ENCODE results near the gene DEXI.

The DEXI gene

DNA sequence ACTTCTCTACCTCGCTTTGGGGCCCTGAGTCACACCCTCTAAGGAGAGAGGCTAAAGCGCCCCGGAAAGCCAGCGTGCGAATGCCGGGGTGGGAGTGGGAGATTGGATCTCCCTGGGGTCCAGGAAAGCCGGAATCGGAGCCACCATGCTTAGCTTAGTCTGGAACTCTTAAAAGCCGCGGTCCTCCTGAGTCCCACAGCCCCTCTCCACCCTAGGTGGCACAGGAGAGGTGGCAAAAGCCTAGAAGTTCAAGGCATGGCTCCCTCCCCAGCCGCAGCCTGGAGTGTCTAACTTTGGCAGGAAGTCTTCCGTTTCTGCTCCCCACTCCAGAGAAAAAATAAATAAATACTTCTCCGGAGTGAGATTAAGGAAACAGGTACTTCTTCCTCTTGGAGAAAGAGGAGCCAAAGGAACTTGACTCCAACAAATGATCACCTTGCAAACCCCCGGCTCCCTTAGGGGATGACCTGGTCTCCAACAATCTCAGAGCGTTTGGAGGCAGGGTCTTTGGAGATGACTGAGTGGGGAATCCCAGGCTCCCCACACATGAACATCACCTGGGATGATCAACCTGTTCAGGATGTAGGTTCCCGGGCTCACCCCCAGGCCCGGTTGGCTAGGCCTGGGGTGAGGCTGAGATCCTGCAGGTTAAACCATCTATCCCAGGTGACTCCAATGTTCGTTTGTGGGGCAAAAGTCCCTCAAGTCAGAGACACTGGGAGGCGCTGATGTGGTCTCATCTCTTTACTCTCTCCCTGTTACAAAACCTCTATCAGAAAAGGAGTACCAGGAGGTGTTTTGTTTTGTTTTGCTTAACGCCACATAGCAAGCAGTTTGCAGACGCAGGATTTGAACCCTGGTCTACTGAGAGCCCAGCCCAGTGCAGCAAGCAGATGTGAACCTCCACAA, 62.3 kb downstream of the DEXI start:
- TF ChIP-seq, protein P1, sequence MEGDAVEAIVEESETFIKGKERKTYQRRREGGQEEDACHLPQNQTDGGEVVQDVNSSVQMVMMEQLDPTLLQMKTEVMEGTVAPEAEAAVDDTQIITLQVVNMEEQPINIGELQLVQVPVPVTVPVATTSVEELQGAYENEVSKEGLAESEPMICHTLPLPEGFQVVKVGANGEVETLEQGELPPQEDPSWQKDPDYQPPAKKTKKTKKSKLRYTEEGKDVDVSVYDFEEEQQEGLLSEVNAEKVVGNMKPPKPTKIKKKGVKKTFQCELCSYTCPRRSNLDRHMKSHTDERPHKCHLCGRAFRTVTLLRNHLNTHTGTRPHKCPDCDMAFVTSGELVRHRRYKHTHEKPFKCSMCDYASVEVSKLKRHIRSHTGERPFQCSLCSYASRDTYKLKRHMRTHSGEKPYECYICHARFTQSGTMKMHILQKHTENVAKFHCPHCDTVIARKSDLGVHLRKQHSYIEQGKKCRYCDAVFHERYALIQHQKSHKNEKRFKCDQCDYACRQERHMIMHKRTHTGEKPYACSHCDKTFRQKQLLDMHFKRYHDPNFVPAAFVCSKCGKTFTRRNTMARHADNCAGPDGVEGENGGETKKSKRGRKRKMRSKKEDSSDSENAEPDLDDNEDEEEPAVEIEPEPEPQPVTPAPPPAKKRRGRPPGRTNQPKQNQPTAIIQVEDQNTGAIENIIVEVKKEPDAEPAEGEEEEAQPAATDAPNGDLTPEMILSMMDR (IDR thresholded peaks at IDR 0.05; ENCODE audit: borderline replicate concordance, control extremely low read depth, extremely low read depth, insufficient read depth, missing control alignments): peak; percentile 3
- in situ Hi-C loops (cut with MboI; ENCODE audit: low sequenced_read_pairs, unreplicated experiment): loop anchor here (10.0 kb wide), 1 partner anchor 135 kb away; the partner anchor contains the start of gene NUBP1
- DNase-seq (ENCODE audit: low spot score): no peak
